Fibroblast of mammary gland (primary cell): ENCODE measurements around the gene IGSF21.

Experiments used
- DNase-seq: peaks from one replicate; pipeline ENCODE4 v3.0.0-alpha.2; 2010; ENCODE audit warnings: low read depth
- H3K4me3 ChIP-seq: 2 replicates; pipeline ENCODE4 v1.5.1; 2011; ENCODE audit warnings: low read depth, mild to moderate bottlenecking, low read length, moderate library complexity; ENCODE audit not compliant: control insufficient read depth
- CTCF ChIP-seq: conservative IDR thresholded peaks from 2 replicates; pipeline ENCODE4 v1.5.1; 2011; ENCODE audit warnings: low read depth, low read length, inconsistent platforms; ENCODE audit not compliant: control insufficient read depth, insufficient read depth

Gene IGSF21

GRCh38 chr1:18329469-18330253 is 222.1 kb downstream of the IGSF21 start:
- no peak overlapping the region for H3K4me3 ChIP-seq
- no peak for DNase-seq
- no peak for TF ChIP-seq CTCF

GRCh38 chr1:18332576-18332975 is 225.0 kb downstream of the IGSF21 start:
- no peak overlapping the region for H3K4me3 ChIP-seq
- DNase-seq: no peak
- no peak for TF ChIP-seq CTCF

- H3K4me3 ChIP-seq: no peak overlapping the region
- no peak for DNase-seq
- TF ChIP-seq CTCF: no peak
These were observed 225.6 kb downstream of the IGSF21 start for GRCh38 chr1:18333220-18333619.

- no peak for TF ChIP-seq CTCF
- H3K4me3 ChIP-seq: no peak overlapping the region
- DNase-seq: no peak
These were observed 229.2 kb downstream of the IGSF21 start for GRCh38 chr1:18336801-18337200.

- H3K4me3 ChIP-seq: no peak overlapping the region
- TF ChIP-seq CTCF: no peak
- no peak for DNase-seq
These were observed 230.2 kb downstream of the IGSF21 start for GRCh38 chr1:18337757-18338156.

GRCh38 chr1:18339161-18339560 is 231.6 kb downstream of the IGSF21 start:
- H3K4me3 ChIP-seq: no peak overlapping the region
- no peak for DNase-seq
- TF ChIP-seq CTCF: no peak
